GM21447 (cell line): ENCODE results near the gene SP2.

Experiments
- ATAC-seq: cut with Tn5 transposase; IDR thresholded peaks from one replicate; pipeline ENCODE4 v1.9.1; 2021; ENCODE audit not compliant: unreplicated experiment

The SP2 gene

DNA sequence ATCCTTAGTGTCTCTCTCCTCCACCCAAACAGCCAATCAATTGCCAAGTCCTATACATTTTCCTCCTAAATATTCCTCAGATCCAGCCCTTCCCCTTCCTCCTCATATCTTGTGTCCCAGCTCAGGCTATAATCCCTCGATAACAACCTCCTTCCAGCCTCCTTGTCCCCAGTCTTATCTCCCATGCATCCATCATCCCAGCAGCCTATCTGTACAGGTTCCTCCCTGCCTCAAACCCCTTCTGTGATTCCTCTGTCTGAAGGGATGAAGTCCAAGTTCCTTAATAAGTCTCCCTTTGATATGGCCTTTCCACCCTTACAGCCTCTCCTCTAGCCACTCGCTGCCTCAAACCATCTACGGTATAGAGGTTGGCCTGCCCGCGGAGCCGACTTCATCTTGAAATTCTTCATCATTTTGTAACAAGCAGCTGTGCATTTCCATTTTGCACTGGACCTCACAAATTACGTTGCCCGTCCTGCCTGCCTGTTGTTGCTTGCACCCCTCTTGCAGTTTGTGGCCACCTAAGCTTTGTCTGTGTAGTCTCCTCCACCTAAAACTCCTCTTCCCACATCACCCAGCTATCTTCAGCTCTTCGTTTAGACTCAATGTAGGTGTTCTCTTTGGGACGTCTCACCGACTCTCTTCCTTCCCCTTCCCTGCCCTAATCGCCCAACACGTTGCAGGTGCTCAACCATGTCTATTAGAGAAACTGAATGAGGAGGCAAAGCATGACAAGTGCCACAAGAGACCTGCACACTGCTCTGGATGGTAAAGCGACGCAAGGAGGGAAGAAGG, 74.1 kb downstream of the SP2 start:
- ATAC-seq: no peak

DNA sequence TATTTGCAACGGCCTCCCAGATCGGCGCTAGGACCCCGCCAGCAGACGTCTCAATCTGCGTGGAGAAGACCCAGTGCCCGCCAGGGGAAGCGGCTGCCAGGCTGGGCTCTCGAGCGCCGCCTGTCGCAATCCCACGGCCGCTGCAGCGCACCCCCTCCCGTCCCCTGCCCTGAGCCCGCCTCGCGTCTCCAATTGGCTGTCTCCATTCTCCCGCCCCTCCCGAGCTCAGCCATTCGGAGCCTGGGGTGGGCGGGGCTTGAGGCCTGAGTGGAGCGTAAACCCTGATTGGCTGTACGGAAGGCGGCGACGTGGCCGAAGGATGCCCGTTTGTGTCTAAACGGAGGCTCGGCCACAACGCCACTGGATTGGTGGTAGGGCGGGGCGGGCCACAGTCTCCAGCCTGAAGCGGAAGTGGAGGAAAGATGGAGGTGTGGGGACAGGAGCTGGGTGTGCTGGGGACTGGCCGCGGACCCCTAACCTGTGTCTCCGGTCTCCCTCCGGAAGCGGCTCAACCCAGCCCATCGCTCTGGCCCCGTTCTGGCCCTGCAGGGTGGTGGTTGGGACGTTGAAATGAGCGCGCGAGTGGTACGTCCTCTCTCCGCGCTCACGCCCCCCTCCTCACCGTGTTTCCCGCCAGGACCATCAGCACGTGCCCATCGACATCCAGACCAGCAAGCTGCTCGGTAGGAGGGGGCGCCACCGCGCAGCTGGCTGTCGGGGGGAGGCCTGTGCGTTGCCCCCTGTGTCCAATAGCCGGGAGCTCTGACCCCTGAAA, 74.9 kb downstream of the SP2 start, which contains the start of gene CDK5RAP3:
TSS of gene CDK5RAP3 (plus strand) at position 389 of the 775 bp plus-strand sequence. CDS start at position 423, 34 bp downstream.
- peak; percentile 96 for ATAC-seq

DNA sequence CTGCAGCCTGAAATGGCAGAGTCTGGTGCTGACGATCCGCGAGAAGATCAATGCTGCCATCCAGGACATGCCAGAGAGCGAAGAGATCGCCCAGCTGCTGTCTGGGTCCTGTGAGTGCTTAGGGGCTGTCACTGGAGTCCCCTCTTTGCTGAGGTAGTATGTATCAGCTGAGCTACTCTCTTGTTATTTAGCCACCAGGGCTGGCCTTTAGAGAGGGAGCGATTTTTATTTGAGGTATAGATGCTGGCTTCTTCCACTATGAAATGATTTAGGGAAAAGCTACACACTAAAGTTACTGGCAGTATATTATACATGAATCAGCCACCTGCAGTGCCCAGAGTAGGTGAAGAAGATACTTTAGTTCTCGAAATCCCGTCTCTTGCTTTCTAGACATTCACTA, 77.5 kb downstream of the SP2 start:
- no peak for ATAC-seq

DNA sequence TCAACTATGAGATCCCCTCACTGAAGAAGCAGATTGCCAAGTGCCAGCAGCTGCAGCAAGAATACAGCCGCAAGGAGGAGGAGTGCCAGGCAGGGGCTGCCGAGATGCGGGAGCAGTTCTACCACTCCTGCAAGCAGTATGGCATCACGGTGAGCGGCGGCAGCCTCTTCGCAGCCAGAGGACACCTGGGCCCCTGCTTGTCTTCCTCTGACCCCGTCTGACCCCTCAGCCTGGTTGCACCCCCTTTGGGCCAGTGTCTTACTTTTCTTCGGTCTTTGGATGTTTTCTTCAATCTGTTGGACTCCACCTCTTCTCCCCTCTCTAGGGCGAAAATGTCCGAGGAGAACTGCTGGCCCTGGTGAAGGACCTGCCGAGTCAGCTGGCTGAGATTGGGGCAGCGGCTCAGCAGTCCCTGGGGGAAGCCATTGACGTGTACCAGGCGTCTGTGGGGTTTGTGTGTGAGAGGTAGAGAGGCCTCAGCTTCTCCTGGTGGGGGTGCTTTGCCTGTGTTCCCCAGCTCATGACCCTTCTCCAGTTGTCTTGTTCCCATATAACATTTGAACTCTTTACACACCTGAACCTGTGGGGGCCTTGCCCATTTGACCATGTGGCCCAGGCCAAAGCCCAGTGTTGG, 79.3 kb downstream of the SP2 start:
- no peak for ATAC-seq

DNA sequence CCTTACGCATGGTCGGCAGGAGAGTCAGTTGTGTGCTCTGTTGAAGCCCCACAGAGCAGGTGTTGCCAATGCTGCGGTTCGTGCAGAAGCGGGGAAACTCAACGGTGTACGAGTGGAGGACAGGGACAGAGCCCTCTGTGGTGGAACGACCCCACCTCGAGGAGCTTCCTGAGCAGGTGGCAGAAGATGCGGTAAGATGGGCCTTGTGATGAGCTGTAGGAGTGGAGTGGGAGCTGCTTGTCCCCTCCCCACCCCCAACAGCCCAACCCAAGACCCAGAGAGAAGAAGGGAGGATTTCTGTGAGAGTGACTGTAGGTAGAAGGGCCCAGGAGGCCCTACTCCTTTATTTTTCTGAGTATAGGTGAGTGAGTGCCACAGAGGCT, 79.8 kb downstream of the SP2 start:
- no peak for ATAC-seq

DNA sequence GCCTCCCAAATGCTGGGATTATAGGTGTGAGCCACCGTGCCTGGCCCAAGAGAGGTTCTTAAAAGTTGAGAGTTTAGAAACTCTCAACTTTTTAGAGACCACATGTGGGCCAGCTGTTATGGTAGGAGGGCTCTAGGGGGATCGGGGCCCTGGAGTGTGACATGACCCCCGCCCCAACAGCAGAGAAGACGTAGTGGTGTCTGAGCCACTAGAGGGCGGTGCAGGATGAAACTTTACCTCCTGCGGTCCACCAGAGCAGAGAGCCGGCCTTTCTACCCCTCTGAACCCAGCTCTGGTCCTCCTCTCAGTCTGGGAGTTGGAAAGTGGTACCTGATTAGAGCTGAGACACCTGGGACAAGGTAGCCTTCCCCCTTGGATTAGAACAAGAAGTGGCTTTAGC, 82.3 kb downstream of the SP2 start:
- no peak for ATAC-seq
